ENCODE results near the gene PRKCZ. TPM values are rescaled to one million over a fixed set of nuclear protein-coding genes. Genes with fewer than 3 reads are reported as not detected.

Gene PRKCZ
- total and polyA plus RNA-seq, 9 of the 15 experiments (the other 6 are each of a cell fraction or from before 2014, with no cell fraction given), result 0.07 to 3.1 (median 1.3) TPM

- TF ChIP-seq JUND (IDR thresholded peaks at IDR 0.05; ENCODE audit: borderline replicate concordance, low read depth, low read length) (peak; percentile 100), JUND (tag; IDR thresholded peaks at IDR 0.05; ENCODE audit: borderline replicate concordance, low read depth, low read length) (peak; percentile 100), NFE2 (IDR thresholded peaks at IDR 0.05; ENCODE audit: low read depth) (peak; percentile 86), FOXK1 (CRISPR knock-in tag; IDR thresholded peaks at IDR 0.05; ENCODE audit: borderline replicate concordance) (no peak; the same call in 1 of the 2 replicates), SMAD1 (IDR thresholded peaks at IDR 0.05; ENCODE audit: low read depth, low read length, partially characterized antibody) (peak; percentile 38), RNF219 (CRISPR knock-in tag; IDR thresholded peaks at IDR 0.05) (no peak), ZNF212 (CRISPR knock-in tag; IDR thresholded peaks at IDR 0.05) (no peak), HIVEP1 (CRISPR knock-in tag; IDR thresholded peaks at IDR 0.05) (no peak), MECOM (CRISPR knock-in tag; IDR thresholded peaks at IDR 0.05) (no peak), PPARD (CRISPR knock-in tag; IDR thresholded peaks at IDR 0.05) (no peak), VEZF1 (CRISPR knock-in tag; IDR thresholded peaks at IDR 0.05) (0 out of 2 replicates have a peak, but pooled peaks have one; percentile 34), SIN3B (IDR thresholded peaks at IDR 0.05; ENCODE audit: low read depth) (peak; percentile 65; the same call in 1 of the 2 replicates), ZNF184 (CRISPR knock-in tag; IDR thresholded peaks at IDR 0.05) (no peak)
- TF ChIP-seq, protein P1, sequence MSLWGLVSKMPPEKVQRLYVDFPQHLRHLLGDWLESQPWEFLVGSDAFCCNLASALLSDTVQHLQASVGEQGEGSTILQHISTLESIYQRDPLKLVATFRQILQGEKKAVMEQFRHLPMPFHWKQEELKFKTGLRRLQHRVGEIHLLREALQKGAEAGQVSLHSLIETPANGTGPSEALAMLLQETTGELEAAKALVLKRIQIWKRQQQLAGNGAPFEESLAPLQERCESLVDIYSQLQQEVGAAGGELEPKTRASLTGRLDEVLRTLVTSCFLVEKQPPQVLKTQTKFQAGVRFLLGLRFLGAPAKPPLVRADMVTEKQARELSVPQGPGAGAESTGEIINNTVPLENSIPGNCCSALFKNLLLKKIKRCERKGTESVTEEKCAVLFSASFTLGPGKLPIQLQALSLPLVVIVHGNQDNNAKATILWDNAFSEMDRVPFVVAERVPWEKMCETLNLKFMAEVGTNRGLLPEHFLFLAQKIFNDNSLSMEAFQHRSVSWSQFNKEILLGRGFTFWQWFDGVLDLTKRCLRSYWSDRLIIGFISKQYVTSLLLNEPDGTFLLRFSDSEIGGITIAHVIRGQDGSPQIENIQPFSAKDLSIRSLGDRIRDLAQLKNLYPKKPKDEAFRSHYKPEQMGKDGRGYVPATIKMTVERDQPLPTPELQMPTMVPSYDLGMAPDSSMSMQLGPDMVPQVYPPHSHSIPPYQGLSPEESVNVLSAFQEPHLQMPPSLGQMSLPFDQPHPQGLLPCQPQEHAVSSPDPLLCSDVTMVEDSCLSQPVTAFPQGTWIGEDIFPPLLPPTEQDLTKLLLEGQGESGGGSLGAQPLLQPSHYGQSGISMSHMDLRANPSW (CRISPR knock-in tag; IDR thresholded peaks at IDR 0.05), result peak; percentile 96; the same call in 1 of the 2 replicates
- TF ChIP-seq, protein P2, sequence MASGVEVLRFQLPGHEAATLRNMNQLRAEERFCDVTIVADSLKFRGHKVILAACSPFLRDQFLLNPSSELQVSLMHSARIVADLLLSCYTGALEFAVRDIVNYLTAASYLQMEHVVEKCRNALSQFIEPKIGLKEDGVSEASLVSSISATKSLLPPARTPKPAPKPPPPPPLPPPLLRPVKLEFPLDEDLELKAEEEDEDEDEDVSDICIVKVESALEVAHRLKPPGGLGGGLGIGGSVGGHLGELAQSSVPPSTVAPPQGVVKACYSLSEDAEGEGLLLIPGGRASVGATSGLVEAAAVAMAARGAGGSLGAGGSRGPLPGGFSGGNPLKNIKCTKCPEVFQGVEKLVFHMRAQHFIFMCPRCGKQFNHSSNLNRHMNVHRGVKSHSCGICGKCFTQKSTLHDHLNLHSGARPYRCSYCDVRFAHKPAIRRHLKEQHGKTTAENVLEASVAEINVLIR (CRISPR knock-in tag; IDR thresholded peaks at IDR 0.05), result peak; percentile 98
- TF ChIP-seq, protein P3, sequence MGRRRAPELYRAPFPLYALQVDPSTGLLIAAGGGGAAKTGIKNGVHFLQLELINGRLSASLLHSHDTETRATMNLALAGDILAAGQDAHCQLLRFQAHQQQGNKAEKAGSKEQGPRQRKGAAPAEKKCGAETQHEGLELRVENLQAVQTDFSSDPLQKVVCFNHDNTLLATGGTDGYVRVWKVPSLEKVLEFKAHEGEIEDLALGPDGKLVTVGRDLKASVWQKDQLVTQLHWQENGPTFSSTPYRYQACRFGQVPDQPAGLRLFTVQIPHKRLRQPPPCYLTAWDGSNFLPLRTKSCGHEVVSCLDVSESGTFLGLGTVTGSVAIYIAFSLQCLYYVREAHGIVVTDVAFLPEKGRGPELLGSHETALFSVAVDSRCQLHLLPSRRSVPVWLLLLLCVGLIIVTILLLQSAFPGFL (CRISPR knock-in tag; IDR thresholded peaks at IDR 0.05), result no peak
- TF ChIP-seq, protein P4, sequence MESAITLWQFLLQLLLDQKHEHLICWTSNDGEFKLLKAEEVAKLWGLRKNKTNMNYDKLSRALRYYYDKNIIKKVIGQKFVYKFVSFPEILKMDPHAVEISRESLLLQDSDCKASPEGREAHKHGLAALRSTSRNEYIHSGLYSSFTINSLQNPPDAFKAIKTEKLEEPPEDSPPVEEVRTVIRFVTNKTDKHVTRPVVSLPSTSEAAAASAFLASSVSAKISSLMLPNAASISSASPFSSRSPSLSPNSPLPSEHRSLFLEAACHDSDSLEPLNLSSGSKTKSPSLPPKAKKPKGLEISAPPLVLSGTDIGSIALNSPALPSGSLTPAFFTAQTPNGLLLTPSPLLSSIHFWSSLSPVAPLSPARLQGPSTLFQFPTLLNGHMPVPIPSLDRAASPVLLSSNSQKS (CRISPR knock-in tag; IDR thresholded peaks at IDR 0.05), result no peak
Observed at GRCh38 chr1:2180297-2181245, 130.4 kb downstream of the PRKCZ start (continued).
